ENCODE data around the gene DNAH17.

DNA sequence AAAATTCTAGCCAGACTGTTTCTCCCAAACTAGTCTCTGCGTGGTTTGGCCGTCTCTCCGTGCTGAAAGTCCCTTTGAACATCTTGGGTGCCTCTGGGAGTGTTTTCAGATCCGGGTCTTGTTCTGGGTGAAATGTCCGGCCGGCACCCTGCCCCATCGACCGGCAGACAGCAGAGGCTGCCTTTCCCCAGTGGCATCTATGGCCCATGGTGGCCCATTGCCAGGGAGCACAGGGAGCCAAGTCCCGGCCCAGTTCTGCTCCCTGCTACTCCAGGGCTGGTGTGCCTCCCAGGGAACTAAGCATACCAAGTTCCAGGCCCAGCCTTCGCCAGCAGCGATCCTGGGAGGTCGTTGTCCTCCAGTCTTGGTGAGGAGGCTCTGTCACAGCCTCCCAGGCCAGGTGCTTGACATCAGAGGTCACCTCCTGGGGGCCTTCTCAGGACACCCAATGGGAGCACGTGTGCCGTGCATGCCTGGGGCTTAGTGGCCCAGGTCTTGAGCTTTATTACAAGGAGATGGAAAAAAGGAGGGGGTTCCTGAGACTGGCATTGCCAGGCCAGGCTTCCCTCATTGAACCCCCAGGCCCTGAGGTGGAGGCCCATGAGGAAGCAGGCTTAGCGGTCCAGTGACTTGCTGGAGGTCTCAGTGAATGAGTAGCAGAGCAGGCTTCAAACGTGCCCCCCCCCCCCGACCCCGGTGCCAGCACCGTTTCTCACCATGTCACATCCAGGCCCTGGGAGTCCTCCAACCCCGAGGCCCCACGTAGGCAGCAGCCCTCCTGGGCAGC is 144.8 kb downstream of the DNAH17 start:
- no peak for TF ChIP-seq CHD2 (IDR thresholded peaks at IDR 0.05; ENCODE audit: low read length)
- TF ChIP-seq CTCF (IDR thresholded peaks at IDR 0.05; ENCODE audit: control extremely low read depth in 1 of 3, insufficient read depth in 1 of 3, low read depth in 1 of 3, low read length in 3 of 3): no peak
- TF ChIP-seq CEBPB (IDR thresholded peaks at IDR 0.05; ENCODE audit: low read depth, low read length): no peak
- TF ChIP-seq CBX5 (IDR thresholded peaks at IDR 0.05; ENCODE audit: low read depth, low read length): no peak
- no peak for TF ChIP-seq SRF (IDR thresholded peaks at IDR 0.05; ENCODE audit: low read depth, low read length)
- TF ChIP-seq EZH2 (IDR thresholded peaks at IDR 0.05; ENCODE audit: low read depth, low read length, severe bottlenecking): no peak
